ENCODE data around the gene NKIRAS1. TPM values are rescaled to one million over a fixed set of nuclear protein-coding genes. Genes with fewer than 3 reads are reported as not detected.

NKIRAS1 gene
- total RNA-seq, 1 experiment from 2014 or later, result 8.9 TPM

DNA sequence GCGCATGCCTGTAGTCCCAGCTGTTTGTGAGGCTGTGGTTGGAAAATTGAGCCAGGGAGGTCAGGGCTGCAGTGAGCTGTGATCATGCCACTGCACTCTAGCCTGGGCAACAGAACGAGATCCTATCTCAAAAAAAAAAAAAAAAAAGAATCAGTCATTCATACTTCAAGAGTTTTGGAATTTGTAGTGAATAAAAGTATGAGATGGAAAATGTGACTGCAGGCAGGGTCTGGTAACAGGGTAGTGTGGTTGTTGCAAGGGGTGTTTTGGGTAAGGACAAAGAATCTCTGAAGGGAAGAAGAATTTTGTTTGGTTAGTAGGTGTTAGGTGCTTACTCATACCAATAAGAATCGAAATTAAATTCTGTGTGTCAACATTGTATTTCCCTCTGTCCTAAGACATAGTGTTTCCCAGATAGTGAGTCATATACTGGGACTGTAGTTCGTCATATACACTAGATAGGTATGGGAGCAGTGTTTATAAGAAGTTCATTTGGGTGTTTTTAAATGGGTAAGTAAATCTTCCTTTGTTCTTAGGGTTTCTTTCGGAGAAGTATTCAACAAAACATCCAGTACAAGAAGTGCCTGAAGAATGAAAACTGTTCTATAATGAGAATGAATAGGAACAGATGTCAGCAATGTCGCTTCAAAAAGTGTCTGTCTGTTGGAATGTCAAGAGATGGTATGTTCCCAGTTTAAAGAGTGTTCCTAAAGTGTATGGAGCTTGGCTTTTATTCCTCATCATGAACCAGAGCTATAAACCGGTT, 42.5 kb upstream of the NKIRAS1 start:
- H3K4me3 ChIP-seq (ENCODE audit: low read depth in 2 of 2, low read length in 2 of 2), result no peak overlapping the region

DNA sequence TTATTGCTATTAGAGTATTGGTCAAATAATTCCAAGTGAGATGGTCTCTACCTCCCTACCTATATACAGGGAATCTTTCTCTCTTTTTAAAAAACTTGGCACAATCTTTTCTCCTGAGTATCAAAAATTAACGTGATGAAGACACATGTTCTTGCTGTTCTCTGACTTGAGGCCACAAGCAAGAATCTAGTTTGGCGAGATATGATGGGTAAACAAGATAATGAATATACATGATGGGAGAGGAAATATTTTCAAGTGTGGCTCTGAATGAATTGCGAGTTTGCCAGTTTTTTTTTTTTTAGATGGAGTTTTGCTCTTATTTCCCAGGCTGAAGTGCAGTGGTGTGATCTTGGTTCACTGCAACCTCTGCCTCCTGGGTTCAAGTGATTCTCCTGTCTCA, 39.9 kb upstream of the NKIRAS1 start:
- no TSS peak for BruUV-seq (replicated peaks)
- ATAC-seq, result no peak
- no peaks in the 10 kb centered on the region; the same call in 1 of the 2 replicates for H3K36me3 ChIP-seq (ENCODE audit: control insufficient read depth, insufficient read depth, low read length)
- intact Hi-C loops (cut with micrococcal nuclease; ENCODE audit: unreplicated experiment) (no loop called here), in situ Hi-C loops (cut with HindIII; ENCODE audit: low pct_unique_long_range_greater_than_20kb, low sequenced_read_pairs) (no loop called here)
- no peaks in the 10 kb centered on the region for H3K9me3 ChIP-seq (ENCODE audit: control insufficient read depth, insufficient read depth, low read depth, low read length)
- no peak overlapping the region for H3K4me3 ChIP-seq (ENCODE audit: low read depth in 2 of 2, low read length in 2 of 2)
- ChIA-PET CTCF (no interaction called here), POLR2A (no interaction called here)
- TF ChIP-seq TCF7L2 (IDR thresholded peaks at IDR 0.05; ENCODE audit: low read depth, low read length) (no peak), POLR2AphosphoS5 (IDR thresholded peaks at IDR 0.05; ENCODE audit: low read depth, low read length) (no peak), SIN3A (IDR thresholded peaks at IDR 0.05; ENCODE audit: borderline replicate concordance, insufficient read depth, low read depth, low read length) (no peak)
- TF ChIP-seq, protein P1, sequence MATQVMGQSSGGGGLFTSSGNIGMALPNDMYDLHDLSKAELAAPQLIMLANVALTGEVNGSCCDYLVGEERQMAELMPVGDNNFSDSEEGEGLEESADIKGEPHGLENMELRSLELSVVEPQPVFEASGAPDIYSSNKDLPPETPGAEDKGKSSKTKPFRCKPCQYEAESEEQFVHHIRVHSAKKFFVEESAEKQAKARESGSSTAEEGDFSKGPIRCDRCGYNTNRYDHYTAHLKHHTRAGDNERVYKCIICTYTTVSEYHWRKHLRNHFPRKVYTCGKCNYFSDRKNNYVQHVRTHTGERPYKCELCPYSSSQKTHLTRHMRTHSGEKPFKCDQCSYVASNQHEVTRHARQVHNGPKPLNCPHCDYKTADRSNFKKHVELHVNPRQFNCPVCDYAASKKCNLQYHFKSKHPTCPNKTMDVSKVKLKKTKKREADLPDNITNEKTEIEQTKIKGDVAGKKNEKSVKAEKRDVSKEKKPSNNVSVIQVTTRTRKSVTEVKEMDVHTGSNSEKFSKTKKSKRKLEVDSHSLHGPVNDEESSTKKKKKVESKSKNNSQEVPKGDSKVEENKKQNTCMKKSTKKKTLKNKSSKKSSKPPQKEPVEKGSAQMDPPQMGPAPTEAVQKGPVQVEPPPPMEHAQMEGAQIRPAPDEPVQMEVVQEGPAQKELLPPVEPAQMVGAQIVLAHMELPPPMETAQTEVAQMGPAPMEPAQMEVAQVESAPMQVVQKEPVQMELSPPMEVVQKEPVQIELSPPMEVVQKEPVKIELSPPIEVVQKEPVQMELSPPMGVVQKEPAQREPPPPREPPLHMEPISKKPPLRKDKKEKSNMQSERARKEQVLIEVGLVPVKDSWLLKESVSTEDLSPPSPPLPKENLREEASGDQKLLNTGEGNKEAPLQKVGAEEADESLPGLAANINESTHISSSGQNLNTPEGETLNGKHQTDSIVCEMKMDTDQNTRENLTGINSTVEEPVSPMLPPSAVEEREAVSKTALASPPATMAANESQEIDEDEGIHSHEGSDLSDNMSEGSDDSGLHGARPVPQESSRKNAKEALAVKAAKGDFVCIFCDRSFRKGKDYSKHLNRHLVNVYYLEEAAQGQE (IDR thresholded peaks at IDR 0.05; ENCODE audit: insufficient read depth in 1 of 2, low read depth in 2 of 2, low read length in 1 of 2), result no peak
- TF ChIP-seq, protein P2, sequence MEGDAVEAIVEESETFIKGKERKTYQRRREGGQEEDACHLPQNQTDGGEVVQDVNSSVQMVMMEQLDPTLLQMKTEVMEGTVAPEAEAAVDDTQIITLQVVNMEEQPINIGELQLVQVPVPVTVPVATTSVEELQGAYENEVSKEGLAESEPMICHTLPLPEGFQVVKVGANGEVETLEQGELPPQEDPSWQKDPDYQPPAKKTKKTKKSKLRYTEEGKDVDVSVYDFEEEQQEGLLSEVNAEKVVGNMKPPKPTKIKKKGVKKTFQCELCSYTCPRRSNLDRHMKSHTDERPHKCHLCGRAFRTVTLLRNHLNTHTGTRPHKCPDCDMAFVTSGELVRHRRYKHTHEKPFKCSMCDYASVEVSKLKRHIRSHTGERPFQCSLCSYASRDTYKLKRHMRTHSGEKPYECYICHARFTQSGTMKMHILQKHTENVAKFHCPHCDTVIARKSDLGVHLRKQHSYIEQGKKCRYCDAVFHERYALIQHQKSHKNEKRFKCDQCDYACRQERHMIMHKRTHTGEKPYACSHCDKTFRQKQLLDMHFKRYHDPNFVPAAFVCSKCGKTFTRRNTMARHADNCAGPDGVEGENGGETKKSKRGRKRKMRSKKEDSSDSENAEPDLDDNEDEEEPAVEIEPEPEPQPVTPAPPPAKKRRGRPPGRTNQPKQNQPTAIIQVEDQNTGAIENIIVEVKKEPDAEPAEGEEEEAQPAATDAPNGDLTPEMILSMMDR (IDR thresholded peaks at IDR 0.05), result no peak
- no peaks in the 10 kb centered on the region for H3K27me3 ChIP-seq (ENCODE audit: control insufficient read depth, insufficient read depth, low read length)
- H3K4me1 ChIP-seq (ENCODE audit: control insufficient read depth, insufficient read depth, low read length), result peaks cover 16% of the 10 kb centered on the region
- DNase-seq (ENCODE audit: low read depth, low spot score), result no peak
- H3K27ac ChIP-seq (ENCODE audit: low read length), result no peak overlapping the region

More for the DNA sequence above, 42.5 kb upstream of the NKIRAS1 start:
- in situ Hi-C loops (cut with HindIII; ENCODE audit: low pct_unique_long_range_greater_than_20kb, low sequenced_read_pairs) (no loop called here), intact Hi-C loops (cut with micrococcal nuclease; ENCODE audit: unreplicated experiment) (no loop called here)
- H3K36me3 ChIP-seq (ENCODE audit: control insufficient read depth, insufficient read depth, low read length), result no peaks in the 10 kb centered on the region; the same call in 1 of the 2 replicates
- TF ChIP-seq, protein P2 (IDR thresholded peaks at IDR 0.05), result no peak
- TF ChIP-seq POLR2AphosphoS5 (IDR thresholded peaks at IDR 0.05; ENCODE audit: low read depth, low read length) (no peak), SIN3A (IDR thresholded peaks at IDR 0.05; ENCODE audit: borderline replicate concordance, insufficient read depth, low read depth, low read length) (no peak), TCF7L2 (IDR thresholded peaks at IDR 0.05; ENCODE audit: low read depth, low read length) (no peak)
- TF ChIP-seq, protein P1 (IDR thresholded peaks at IDR 0.05; ENCODE audit: insufficient read depth in 1 of 2, low read depth in 2 of 2, low read length in 1 of 2), result no peak
- BruUV-seq (replicated peaks), result TSS peak; percentile 56
- peaks cover 20% of the 10 kb centered on the region for H3K4me1 ChIP-seq (ENCODE audit: control insufficient read depth, insufficient read depth, low read length)
- DNase-seq (ENCODE audit: low read depth, low spot score), result peak; percentile 82
- CTCF ChIA-PET, result no interaction called here
- H3K27ac ChIP-seq (ENCODE audit: low read length), result peak overlapping the region; percentile 77
- no peaks in the 10 kb centered on the region for H3K27me3 ChIP-seq (ENCODE audit: control insufficient read depth, insufficient read depth, low read length)
- H3K9me3 ChIP-seq (ENCODE audit: control insufficient read depth, insufficient read depth, low read depth, low read length), result no peaks in the 10 kb centered on the region
- POLR2A ChIA-PET, result interaction anchor here (0.6 kb wide), 3 partner anchors 39 to 90 kb away, joined by 3 to 4 read pairs (median 3); no protein-coding TSS in a partner anchor
- peak; percentile 95 for ATAC-seq
